ENCODE measurements around the gene GPS1.

The GPS1 gene

DNA sequence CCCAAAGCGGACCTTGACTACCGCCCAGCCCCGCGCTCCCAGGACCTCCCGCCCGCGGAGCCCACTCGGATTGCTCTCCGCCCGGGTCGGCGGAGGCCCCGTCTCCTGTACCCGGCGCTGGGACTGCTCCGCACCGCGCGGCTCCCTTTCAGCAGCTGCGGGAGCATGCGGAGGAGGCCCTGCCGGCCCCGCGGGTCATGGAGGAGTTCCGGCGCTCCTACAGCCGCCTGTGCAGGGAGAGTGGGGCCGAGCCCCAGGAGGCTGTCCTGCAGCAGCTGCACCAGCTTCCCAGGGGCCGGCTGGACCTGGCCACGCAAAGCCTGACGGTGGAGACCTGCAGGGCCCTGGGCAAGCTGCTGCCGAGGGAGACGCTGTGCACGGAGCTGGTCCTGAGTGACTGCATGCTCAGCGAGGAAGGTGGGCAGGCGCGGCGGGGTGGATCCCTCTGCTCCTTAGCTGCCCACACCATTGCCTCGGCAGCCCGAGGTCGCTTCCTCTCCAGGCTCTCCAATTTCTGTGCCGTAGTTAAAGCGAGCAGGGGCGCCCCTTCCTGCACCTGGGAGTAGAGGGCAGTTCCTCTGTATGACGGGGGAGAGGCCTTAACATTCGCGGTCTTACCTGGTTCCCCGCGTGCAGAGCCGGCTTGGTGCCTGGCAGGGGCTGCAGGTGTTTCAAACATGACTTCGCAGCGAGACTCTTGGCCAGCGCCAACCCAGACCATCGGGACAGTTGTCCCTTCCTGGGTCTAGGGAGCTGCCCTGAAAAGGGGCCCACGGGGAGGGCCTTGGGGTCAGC lies 28.1 kb upstream of the GPS1 start:
- TF ChIP-seq, protein P1, sequence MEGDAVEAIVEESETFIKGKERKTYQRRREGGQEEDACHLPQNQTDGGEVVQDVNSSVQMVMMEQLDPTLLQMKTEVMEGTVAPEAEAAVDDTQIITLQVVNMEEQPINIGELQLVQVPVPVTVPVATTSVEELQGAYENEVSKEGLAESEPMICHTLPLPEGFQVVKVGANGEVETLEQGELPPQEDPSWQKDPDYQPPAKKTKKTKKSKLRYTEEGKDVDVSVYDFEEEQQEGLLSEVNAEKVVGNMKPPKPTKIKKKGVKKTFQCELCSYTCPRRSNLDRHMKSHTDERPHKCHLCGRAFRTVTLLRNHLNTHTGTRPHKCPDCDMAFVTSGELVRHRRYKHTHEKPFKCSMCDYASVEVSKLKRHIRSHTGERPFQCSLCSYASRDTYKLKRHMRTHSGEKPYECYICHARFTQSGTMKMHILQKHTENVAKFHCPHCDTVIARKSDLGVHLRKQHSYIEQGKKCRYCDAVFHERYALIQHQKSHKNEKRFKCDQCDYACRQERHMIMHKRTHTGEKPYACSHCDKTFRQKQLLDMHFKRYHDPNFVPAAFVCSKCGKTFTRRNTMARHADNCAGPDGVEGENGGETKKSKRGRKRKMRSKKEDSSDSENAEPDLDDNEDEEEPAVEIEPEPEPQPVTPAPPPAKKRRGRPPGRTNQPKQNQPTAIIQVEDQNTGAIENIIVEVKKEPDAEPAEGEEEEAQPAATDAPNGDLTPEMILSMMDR (IDR thresholded peaks at IDR 0.05; ENCODE audit: low read depth, low read length, poor library complexity, severe bottlenecking) = no peak
- no peak for TF ChIP-seq EZH2phosphoT487 (IDR thresholded peaks at IDR 0.05; ENCODE audit: borderline replicate concordance, low read length)
- Histone ChIP-seq H3K27me3 (ENCODE audit: control insufficient read depth, low read length) (no peaks in the 10 kb centered on the region), H3K4me3 (ENCODE audit: low read length) (peak overlapping the region; percentile 92), H3F3A (ENCODE audit: control insufficient read depth, insufficient read depth) (0 out of 2 replicates have a peak, but pooled peaks cover under 1% of the 10 kb centered on the region), H3K9me3 (ENCODE audit: control insufficient read depth, insufficient read depth, low read length) (no peaks in the 10 kb centered on the region), H3K4me2 (ENCODE audit: low read length) (peak overlapping the region; percentile 81), H4K20me1 (ENCODE audit: control insufficient read depth, insufficient read depth, low read depth, low read length) (peaks cover 5% of the 10 kb centered on the region; the same call in 1 of the 2 replicates), H3K36me3 (ENCODE audit: control insufficient read depth, low read length) (peaks cover 3% of the 10 kb centered on the region), H3K79me2 (ENCODE audit: control insufficient read depth, low read length) (peaks cover 35% of the 10 kb centered on the region), H3K4me1 (ENCODE audit: control insufficient read depth, low read length) (peaks cover 25% of the 10 kb centered on the region), H3K27ac (ENCODE audit: low read depth, low read length) (no peak overlapping the region), H3K9me2 (replicated peaks; ENCODE audit: control insufficient read depth, low read length) (no peaks in the 10 kb centered on the region)

DNA sequence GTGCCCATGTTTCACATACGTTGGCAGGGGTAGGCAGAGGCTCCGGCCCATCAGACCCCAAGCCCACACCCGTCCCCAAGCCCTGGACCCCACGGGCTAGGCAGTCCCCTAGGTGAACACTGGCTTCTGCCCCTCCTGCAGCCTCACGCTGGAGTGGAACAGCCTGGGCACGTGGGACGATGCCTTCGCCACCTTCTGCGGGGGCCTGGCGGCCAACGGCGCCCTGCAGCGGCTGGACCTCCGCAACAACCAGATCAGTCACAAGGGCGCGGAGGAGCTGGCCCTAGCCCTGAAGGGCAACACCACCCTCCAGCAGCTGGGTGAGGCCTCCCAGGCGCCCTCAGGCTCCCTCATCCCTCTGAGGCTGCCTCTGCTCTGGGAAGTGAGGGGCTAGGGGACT lies 26.8 kb upstream of the GPS1 start:
- Histone ChIP-seq H3K79me2 (ENCODE audit: control insufficient read depth, low read length) (peaks cover 35% of the 10 kb centered on the region), H3K9me2 (replicated peaks; ENCODE audit: control insufficient read depth, low read length) (no peaks in the 10 kb centered on the region), H3K9me3 (ENCODE audit: control insufficient read depth, insufficient read depth, low read length) (no peaks in the 10 kb centered on the region), H4K20me1 (ENCODE audit: control insufficient read depth, insufficient read depth, low read depth, low read length) (peaks cover 4% of the 10 kb centered on the region; the same call in 1 of the 2 replicates), H3K27ac (ENCODE audit: low read depth, low read length) (no peak overlapping the region), H3K4me2 (ENCODE audit: low read length) (peak overlapping the region; percentile 81; the same call in 1 of the 2 replicates), H3K36me3 (ENCODE audit: control insufficient read depth, low read length) (peaks cover 3% of the 10 kb centered on the region), H3K4me3 (ENCODE audit: low read length) (no peak overlapping the region), H3K4me1 (ENCODE audit: control insufficient read depth, low read length) (peaks cover 25% of the 10 kb centered on the region), H3F3A (ENCODE audit: control insufficient read depth, insufficient read depth) (no peaks in the 10 kb centered on the region), H3K27me3 (ENCODE audit: control insufficient read depth, low read length) (no peaks in the 10 kb centered on the region)
- TF ChIP-seq, protein P1 (IDR thresholded peaks at IDR 0.05; ENCODE audit: low read depth, low read length, poor library complexity, severe bottlenecking) = no peak
- TF ChIP-seq EZH2phosphoT487 (IDR thresholded peaks at IDR 0.05; ENCODE audit: borderline replicate concordance, low read length) = no peak

DNA sequence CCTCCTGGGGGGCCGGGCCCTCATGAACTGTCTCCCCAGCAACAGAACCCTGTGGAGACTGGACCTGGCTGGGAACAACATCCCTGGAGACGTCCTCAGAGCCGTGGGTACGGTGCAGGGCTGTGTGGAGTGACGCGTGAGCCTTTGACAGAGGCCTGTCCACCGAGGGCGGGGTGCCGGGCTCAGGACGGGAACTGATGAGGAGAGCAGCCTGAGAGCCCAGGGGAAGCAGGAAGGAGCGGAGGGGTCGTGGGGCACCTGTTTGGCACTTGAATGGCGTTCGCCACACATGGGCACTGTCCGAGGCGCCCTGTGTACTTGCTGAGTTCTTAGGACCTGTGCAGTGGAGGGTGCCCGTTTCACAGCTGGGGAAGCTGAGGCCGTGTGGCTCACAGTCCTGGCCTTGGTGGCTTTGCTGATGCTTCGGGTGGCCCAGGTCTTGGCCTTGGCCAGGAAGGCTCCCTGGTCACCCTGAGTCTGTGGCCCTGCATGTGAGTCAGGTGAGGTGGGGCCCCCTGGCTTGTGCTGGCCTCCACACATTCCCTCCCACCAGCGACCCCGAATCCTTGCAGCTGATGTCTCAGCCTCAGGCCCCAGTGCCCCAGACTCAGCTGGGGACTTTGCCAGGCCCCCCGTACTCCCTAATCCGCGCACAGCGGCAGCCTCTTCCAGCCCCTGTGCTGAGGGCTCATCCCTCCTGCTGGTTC lies 26.1 kb upstream of the GPS1 start:
- Histone ChIP-seq H3K4me3 (ENCODE audit: low read length) (no peak overlapping the region), H3F3A (ENCODE audit: control insufficient read depth, insufficient read depth) (no peaks in the 10 kb centered on the region), H3K9me3 (ENCODE audit: control insufficient read depth, insufficient read depth, low read length) (no peaks in the 10 kb centered on the region), H3K4me1 (ENCODE audit: control insufficient read depth, low read length) (peaks cover 26% of the 10 kb centered on the region), H3K36me3 (ENCODE audit: control insufficient read depth, low read length) (peaks cover 3% of the 10 kb centered on the region), H3K79me2 (ENCODE audit: control insufficient read depth, low read length) (peaks cover 32% of the 10 kb centered on the region), H3K27ac (ENCODE audit: low read depth, low read length) (no peak overlapping the region), H4K20me1 (ENCODE audit: control insufficient read depth, insufficient read depth, low read depth, low read length) (peaks cover 1% of the 10 kb centered on the region; the same call in 1 of the 2 replicates), H3K4me2 (ENCODE audit: low read length) (no peak overlapping the region), H3K27me3 (ENCODE audit: control insufficient read depth, low read length) (no peaks in the 10 kb centered on the region), H3K9me2 (replicated peaks; ENCODE audit: control insufficient read depth, low read length) (no peaks in the 10 kb centered on the region)
- TF ChIP-seq, protein P1 (IDR thresholded peaks at IDR 0.05; ENCODE audit: low read depth, low read length, poor library complexity, severe bottlenecking) = no peak
- TF ChIP-seq EZH2phosphoT487 (IDR thresholded peaks at IDR 0.05; ENCODE audit: borderline replicate concordance, low read length) = no peak

Measured in DOHH2 (cell line).